H9 (cell line): ENCODE data around the gene FUT1. TPM values are rescaled to one million over a fixed set of nuclear protein-coding genes. Genes with fewer than 3 reads are reported as not detected.
A peak's percentile ranks its signal among the peaks of the same experiment; 100 is the strongest.

Source experiments
- DNase-seq: peaks from one replicate; pipeline ENCODE4 v3.0.0-alpha.2; 2017
- H2AFZ ChIP-seq: one replicate; pipeline ENCODE4 v1.6.1; 2013; ENCODE audit warnings: mild to moderate bottlenecking, low read length, control low read depth, moderate library complexity
- H2AK5ac ChIP-seq: 2 replicates; pipeline ENCODE4 v1.6.1; 2013; ENCODE audit warnings: low read length, control low read depth, mixed read lengths; ENCODE audit not compliant: insufficient read length
- H2BK120ac ChIP-seq: one replicate; pipeline ENCODE4 v1.6.1; 2013; ENCODE audit warnings: low read depth, mild to moderate bottlenecking, low read length, control low read depth, inconsistent platforms; ENCODE audit not compliant: poor library complexity, severe bottlenecking
- H2BK12ac ChIP-seq: 2 replicates; pipeline ENCODE4 v1.6.1; 2013; ENCODE audit warnings: low read length, control low read depth, mixed read lengths, low read depth; ENCODE audit not compliant: insufficient read length
- H2BK15ac ChIP-seq: 2 replicates; pipeline ENCODE4 v1.6.1; 2013; ENCODE audit warnings: low read depth, low read length, control low read depth
- H2BK20ac ChIP-seq: one replicate; pipeline ENCODE4 v1.6.1; 2013; ENCODE audit warnings: low read depth, mild to moderate bottlenecking, low read length, control low read depth, inconsistent platforms; ENCODE audit not compliant: poor library complexity, severe bottlenecking
- H2BK5ac ChIP-seq: 2 replicates; pipeline ENCODE4 v1.6.1; 2013; ENCODE audit warnings: low read length, control low read depth, mixed read lengths; ENCODE audit not compliant: insufficient read length
- H3K14ac ChIP-seq: 2 replicates; pipeline ENCODE4 v1.6.1; 2013; ENCODE audit warnings: low read length, control low read depth; ENCODE audit not compliant: insufficient read depth
- H3K18ac ChIP-seq: 2 replicates; pipeline ENCODE4 v1.6.1; 2013; ENCODE audit warnings: low read depth, mild to moderate bottlenecking, mixed read lengths, low read length, control low read depth; ENCODE audit not compliant: insufficient read length
- H3K23ac ChIP-seq: 2 replicates; pipeline ENCODE4 v1.6.1; 2013; ENCODE audit warnings: low read length, control low read depth, mixed read lengths, low read depth; ENCODE audit not compliant: insufficient read length
- H3K23me2 ChIP-seq: 2 replicates; pipeline ENCODE4 v1.6.1; 2013; ENCODE audit warnings: low read depth, mild to moderate bottlenecking, mixed read lengths, low read length, control low read depth; ENCODE audit not compliant: insufficient read length, poor library complexity, severe bottlenecking
- H3K27ac ChIP-seq: 2 replicates; pipeline ENCODE4 v1.5.1; 2013; ENCODE audit warnings: low read length, control low read depth, mixed read lengths, low read depth; ENCODE audit not compliant: insufficient read length
- H3K27me3 ChIP-seq: 2 replicates; pipeline ENCODE4 v1.6.1; 2013; ENCODE audit warnings: low read length, control low read depth, inconsistent platforms; ENCODE audit not compliant: insufficient read depth
- H3K4ac ChIP-seq: 2 replicates; pipeline ENCODE4 v1.6.1; 2013; ENCODE audit warnings: low read depth, mild to moderate bottlenecking, control low read depth, inconsistent platforms, low read length, moderate library complexity
- H3K4me1 ChIP-seq: 2 replicates; pipeline ENCODE4 v1.6.1; 2013; ENCODE audit warnings: low read length, control low read depth, inconsistent platforms; ENCODE audit not compliant: insufficient read depth
- H3K4me2 ChIP-seq: 2 replicates; pipeline ENCODE4 v1.6.1; 2013; ENCODE audit warnings: low read length, control low read depth, mixed read lengths; ENCODE audit not compliant: insufficient read length, insufficient read depth
- H3K56ac ChIP-seq: 2 replicates; pipeline ENCODE4 v1.6.1; 2013; ENCODE audit warnings: low read depth, mild to moderate bottlenecking, mixed read lengths, low read length, control low read depth; ENCODE audit not compliant: insufficient read length
- H3K79me1 ChIP-seq: 2 replicates; pipeline ENCODE4 v1.6.1; 2013; ENCODE audit warnings: low read depth, mild to moderate bottlenecking, moderate library complexity, low read length, control low read depth, inconsistent platforms; ENCODE audit not compliant: insufficient read depth, poor library complexity, severe bottlenecking
- H3K79me2 ChIP-seq: 2 replicates; pipeline ENCODE4 v1.6.1; 2013; ENCODE audit warnings: low read length, control low read depth, inconsistent platforms; ENCODE audit not compliant: insufficient read depth
- H3K9ac ChIP-seq: 2 replicates; pipeline ENCODE4 v1.6.1; 2013; ENCODE audit warnings: low read length, control low read depth, mixed read lengths; ENCODE audit not compliant: insufficient read length; ENCODE audit errors: extremely low read depth
- H3K9me3 ChIP-seq: one replicate; pipeline ENCODE4 v1.6.1; 2013; ENCODE audit warnings: low read depth, low read length, inconsistent platforms; ENCODE audit not compliant: control insufficient read depth
- H3T11ph ChIP-seq: one replicate; pipeline ENCODE4 v1.6.1; 2013; ENCODE audit warnings: mild to moderate bottlenecking, low read length, control low read depth, inconsistent platforms
- H4K20me1 ChIP-seq: one replicate; pipeline ENCODE4 v1.6.1; 2013; ENCODE audit not compliant: control insufficient read depth, insufficient read length, insufficient read depth
- H4K5ac ChIP-seq: 2 replicates; pipeline ENCODE4 v1.6.1; 2013; ENCODE audit warnings: low read depth, mild to moderate bottlenecking, mixed read lengths, low read length, control low read depth; ENCODE audit not compliant: insufficient read length
- H4K8ac ChIP-seq: replicated peaks from 2 replicates; pipeline ENCODE4 v1.6.1; 2013; ENCODE audit warnings: low read length, control low read depth, mixed read lengths, low read depth; ENCODE audit not compliant: insufficient read length
- H4K91ac ChIP-seq: 2 replicates; pipeline ENCODE4 v1.6.1; 2013; ENCODE audit warnings: low read depth, mild to moderate bottlenecking, moderate library complexity, mixed read lengths, low read length, control low read depth; ENCODE audit not compliant: insufficient read length
- H3K27ac Mint-ChIP-seq, 3 experiments: 2 replicates in 2 of 3; 3 replicates in 1 of 3; pipeline ENCODE4 v1.8.0; 2020 to 2021; ENCODE audit warnings: mixed read lengths in 3 of 3, mild to moderate bottlenecking in 1 of 3, moderate library complexity in 1 of 3
- H3K27me3 Mint-ChIP-seq: 2 replicates; pipeline ENCODE4 v1.8.0; 2021; ENCODE audit warnings: low read depth, mild to moderate bottlenecking, moderate library complexity, mixed read lengths
- H3K36me3 Mint-ChIP-seq, 3 experiments: 2 replicates in 2 of 3; 3 replicates in 1 of 3; pipeline ENCODE4 v1.8.0; 2020 to 2021; ENCODE audit warnings: low read depth in 3 of 3, mixed read lengths in 3 of 3; ENCODE audit not compliant: insufficient read depth in 1 of 3
- H3K4me1 Mint-ChIP-seq, 2 experiments: 2 replicates each; pipeline ENCODE4 v1.8.0; 2020; ENCODE audit warnings: mixed read lengths in 2 of 2
- H3K4me3 Mint-ChIP-seq, 2 experiments: 2 replicates in 1 of 2; 3 replicates in 1 of 2; pipeline ENCODE4 v1.8.0; 2020 to 2021; ENCODE audit warnings: mild to moderate bottlenecking in 2 of 2, mixed read lengths in 2 of 2, moderate library complexity in 1 of 2
- H3K9me3 Mint-ChIP-seq, 2 experiments: 2 replicates in 1 of 2; 3 replicates in 1 of 2; pipeline ENCODE4 v1.8.0; 2020; ENCODE audit warnings: mild to moderate bottlenecking in 2 of 2, mixed read lengths in 2 of 2, moderate library complexity in 1 of 2
- CTCF ChIP-seq: fragments of 200-600 bp; sonication (generic); conservative IDR thresholded peaks from 3 replicates; pipeline ENCODE4 v1.8.0; 2021; ENCODE audit warnings: antibody characterized with exemption, mild to moderate bottlenecking
- WGBS: extraction: QIAGEN DNeasy Blood & Tissue Kit; methylation state at CpG from one replicate; pipeline ENCODE4 v1.1.7; 2013; ENCODE audit warnings: missing lambda C conversion rate, low lambda C conversion rate, mixed read lengths; ENCODE audit not compliant: insufficient read length; ENCODE audit errors: extremely low coverage; 5-methylcytosine and 5-hydroxymethylcytosine counted together
- total RNA-seq: library from RNA; stranded (reverse); gene quantifications from 2 replicates; pipeline ENCODE4 v1.2.1, GENCODE V29; 2021

Gene FUT1
- total RNA-seq, 1 experiment from 2014 or later, result 16.1 TPM

GRCh38 chr19:48720251-48720612, 32.2 kb downstream of the FUT1 start:
- Histone ChIP-seq H3K9ac (no peak overlapping the region), H4K20me1 (no peaks in the 10 kb centered on the region), H2BK12ac (no peak overlapping the region), H2AFZ (no peak overlapping the region), H3K4me2 (peak overlapping the region; percentile 45), H3K9me3 (no peaks in the 10 kb centered on the region), H3K79me1 (no peaks in the 10 kb centered on the region), H3K4ac (no peak overlapping the region), H3K23ac (no peak overlapping the region), H3K14ac (no peak overlapping the region), H3K27ac (no peak overlapping the region), H3T11ph (no peak overlapping the region), H3K4me1 (no peaks in the 10 kb centered on the region; the same call in 1 of the 2 replicates), H3K27me3 (no peaks in the 10 kb centered on the region), H4K5ac (no peak overlapping the region), H4K91ac (no peak overlapping the region), H2BK15ac (no peak overlapping the region), H3K56ac (no peak overlapping the region), H2BK120ac (no peak overlapping the region), H3K79me2 (no peaks in the 10 kb centered on the region), H2AK5ac (no peak overlapping the region), H2BK5ac (no peak overlapping the region), H4K8ac (no peak overlapping the region), H3K18ac (no peak overlapping the region), H2BK20ac (no peak overlapping the region), H3K23me2 (peaks cover 3% of the 10 kb centered on the region)
- Mint-ChIP-seq H3K9me3 (no peaks in the 10 kb centered on the region), H3K4me1 (peaks cover 27 to 43% of the 10 kb centered on the region in 2 experiments), H3K27me3 (no peaks in the 10 kb centered on the region; the same call in 1 of the 2 replicates), H3K27ac (peak overlapping the region in 2 of 3 experiments; percentile 96; a peak in 4 of 7 replicates), H3K36me3 (no peaks in the 10 kb centered on the region; a peak in 1 of 7 replicates), H3K4me3 (peak overlapping the region; percentile 96 to 98)
- TF ChIP-seq CTCF, result no peak
- no CpG with 5 or more reads among the region's 12 CpGs for WGBS
- DNase-seq, result no peak
